WERI-Rb-1 (cell line): ENCODE results near the gene C1R.

Experiments used
- DNase-seq: peaks from one replicate; pipeline ENCODE4 v3.0.0-alpha.2; 2020
- H3K27ac ChIP-seq: fragments of 250-450 bp; sonication (Bioruptor Pico); 2 replicates; pipeline ENCODE4 v1.5.1; 2020; ENCODE audit warnings: mild to moderate bottlenecking, moderate library complexity
- H3K27me3 ChIP-seq: fragments of 250-450 bp; sonication (Bioruptor Pico); 2 replicates; pipeline ENCODE4 v1.5.1; 2021; ENCODE audit warnings: mild to moderate bottlenecking, low read depth, moderate library complexity; ENCODE audit not compliant: insufficient read depth, severe bottlenecking
- H3K36me3 ChIP-seq: fragments of 250-450 bp; sonication (Bioruptor Pico); 2 replicates; pipeline ENCODE4 v1.5.1; 2020; ENCODE audit warnings: mild to moderate bottlenecking, moderate library complexity
- H3K4me3 ChIP-seq: 2 replicates; pipeline ENCODE4 v1.5.1; 2011; ENCODE audit warnings: low read depth, mild to moderate bottlenecking, control low read depth, low read length
- H3K9me3 ChIP-seq: fragments of 250-450 bp; sonication (Bioruptor Pico); 2 replicates; pipeline ENCODE4 v1.5.1; 2021; ENCODE audit warnings: mild to moderate bottlenecking, moderate library complexity; ENCODE audit not compliant: severe bottlenecking
- TF ChIP-seq, protein P1 (sequence below): IDR thresholded peaks from 2 replicates; pipeline ENCODE4 v1.5.1; 2011; ENCODE audit warnings: low read depth, mild to moderate bottlenecking, control low read depth, inconsistent platforms, low read length

Gene C1R

DNA sequence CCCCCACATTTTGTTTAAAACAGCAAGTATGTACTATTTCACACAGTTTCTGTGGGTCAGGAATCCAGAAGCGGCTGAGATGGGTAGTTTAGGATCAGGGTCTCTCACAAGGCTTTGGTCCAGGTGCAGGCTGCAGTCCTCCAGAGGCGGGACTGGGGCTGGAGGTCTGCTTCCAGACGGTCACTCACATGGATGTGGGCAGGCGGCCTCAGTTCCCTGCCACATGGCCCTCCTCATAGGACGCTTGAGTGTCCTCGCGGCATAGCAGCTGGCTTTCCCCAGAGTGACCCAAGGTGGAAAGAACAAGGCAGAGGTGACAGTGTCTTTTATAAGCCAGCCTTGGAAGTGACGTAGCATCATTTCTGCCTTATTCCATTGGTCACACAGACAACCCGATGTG is 24.7 kb upstream of the C1R start:
- Histone ChIP-seq H3K36me3 (no peaks in the 10 kb centered on the region), H3K4me3 (no peak overlapping the region), H3K9me3 (no peaks in the 10 kb centered on the region), H3K27me3 (no peaks in the 10 kb centered on the region), H3K27ac (no peak overlapping the region)
- DNase-seq = no peak
- TF ChIP-seq, protein P1, sequence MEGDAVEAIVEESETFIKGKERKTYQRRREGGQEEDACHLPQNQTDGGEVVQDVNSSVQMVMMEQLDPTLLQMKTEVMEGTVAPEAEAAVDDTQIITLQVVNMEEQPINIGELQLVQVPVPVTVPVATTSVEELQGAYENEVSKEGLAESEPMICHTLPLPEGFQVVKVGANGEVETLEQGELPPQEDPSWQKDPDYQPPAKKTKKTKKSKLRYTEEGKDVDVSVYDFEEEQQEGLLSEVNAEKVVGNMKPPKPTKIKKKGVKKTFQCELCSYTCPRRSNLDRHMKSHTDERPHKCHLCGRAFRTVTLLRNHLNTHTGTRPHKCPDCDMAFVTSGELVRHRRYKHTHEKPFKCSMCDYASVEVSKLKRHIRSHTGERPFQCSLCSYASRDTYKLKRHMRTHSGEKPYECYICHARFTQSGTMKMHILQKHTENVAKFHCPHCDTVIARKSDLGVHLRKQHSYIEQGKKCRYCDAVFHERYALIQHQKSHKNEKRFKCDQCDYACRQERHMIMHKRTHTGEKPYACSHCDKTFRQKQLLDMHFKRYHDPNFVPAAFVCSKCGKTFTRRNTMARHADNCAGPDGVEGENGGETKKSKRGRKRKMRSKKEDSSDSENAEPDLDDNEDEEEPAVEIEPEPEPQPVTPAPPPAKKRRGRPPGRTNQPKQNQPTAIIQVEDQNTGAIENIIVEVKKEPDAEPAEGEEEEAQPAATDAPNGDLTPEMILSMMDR = no peak

GRCh38 chr12:7116196-7116595 is 24.0 kb upstream of the C1R start:
- Histone ChIP-seq H3K27me3 (no peaks in the 10 kb centered on the region), H3K4me3 (no peak overlapping the region), H3K36me3 (no peaks in the 10 kb centered on the region), H3K9me3 (no peaks in the 10 kb centered on the region), H3K27ac (no peak overlapping the region)
- TF ChIP-seq, protein P1 = no peak
- DNase-seq = no peak

GRCh38 chr12:7114851-7115250 is 22.6 kb upstream of the C1R start:
- TF ChIP-seq, protein P1 = no peak
- H3K27ac ChIP-seq = no peak overlapping the region
- no peaks in the 10 kb centered on the region for H3K27me3 ChIP-seq
- H3K36me3 ChIP-seq = no peaks in the 10 kb centered on the region
- no peak overlapping the region for H3K4me3 ChIP-seq
- H3K9me3 ChIP-seq = no peaks in the 10 kb centered on the region
- no peak for DNase-seq

- peak overlapping the region; percentile 82 for H3K27ac ChIP-seq
- no peaks in the 10 kb centered on the region for H3K27me3 ChIP-seq
- no peaks in the 10 kb centered on the region for H3K9me3 ChIP-seq
- no peaks in the 10 kb centered on the region for H3K36me3 ChIP-seq
- TF ChIP-seq, protein P1 = no peak
- no peak overlapping the region for H3K4me3 ChIP-seq
- no peak for DNase-seq
These were observed 21.8 kb upstream of the C1R start for GRCh38 chr12:7114008-7114407.

DNA sequence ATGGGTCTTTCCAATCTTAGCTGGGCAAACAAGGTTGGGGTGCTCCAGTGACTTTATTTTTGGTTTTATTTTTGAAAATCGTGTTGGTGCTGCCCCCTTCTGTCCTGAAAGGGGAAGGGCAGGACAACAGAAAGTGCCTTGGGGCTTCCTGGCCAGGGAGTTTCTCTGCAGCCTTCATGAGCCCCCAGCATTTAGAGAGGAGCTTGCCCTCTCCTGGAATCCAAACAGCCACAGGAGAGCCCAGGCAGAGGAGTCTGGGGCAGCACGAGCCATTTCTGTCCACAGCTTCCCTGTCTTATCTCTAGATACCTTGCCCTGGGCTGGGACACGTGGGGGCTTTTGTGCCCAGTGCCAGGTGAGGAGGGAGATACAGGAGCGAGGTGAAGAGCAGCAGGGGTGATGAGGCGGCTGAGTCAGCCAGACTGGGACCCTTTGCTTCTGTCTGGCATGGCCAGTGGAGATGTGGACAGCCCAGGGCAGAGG is 21.2 kb upstream of the C1R start:
- H3K27me3 ChIP-seq = no peaks in the 10 kb centered on the region
- H3K4me3 ChIP-seq = peak overlapping the region; percentile 5; the same call in 1 of the 2 replicates
- peak overlapping the region; percentile 82 for H3K27ac ChIP-seq
- TF ChIP-seq, protein P1 = peak; percentile 54
- DNase-seq = peak; percentile 39
- no peaks in the 10 kb centered on the region for H3K9me3 ChIP-seq
- no peaks in the 10 kb centered on the region for H3K36me3 ChIP-seq

DNA sequence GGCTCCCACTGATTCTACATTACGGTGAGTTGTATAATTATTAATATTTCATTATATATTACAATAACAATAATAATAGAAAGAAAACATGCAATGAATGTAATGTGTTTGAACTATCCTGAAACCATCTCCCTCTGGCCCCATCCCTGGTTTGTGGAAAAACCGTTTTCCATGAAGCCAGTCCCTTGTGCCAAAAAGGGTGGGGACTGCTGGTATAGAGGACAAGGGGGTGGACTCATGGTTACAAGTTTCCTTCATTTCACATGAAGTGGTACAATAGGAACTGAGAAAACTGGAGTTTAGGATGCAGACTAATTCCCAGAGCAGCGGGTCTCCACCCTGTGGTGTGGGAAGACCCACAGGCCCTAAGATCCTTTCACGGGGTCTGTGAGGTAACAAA is 19.8 kb upstream of the C1R start:
- TF ChIP-seq, protein P1 = no peak
- DNase-seq = no peak
- Histone ChIP-seq H3K36me3 (no peaks in the 10 kb centered on the region), H3K27me3 (no peaks in the 10 kb centered on the region), H3K27ac (peak overlapping the region; percentile 82; the same call in 1 of the 2 replicates), H3K4me3 (no peak overlapping the region), H3K9me3 (no peaks in the 10 kb centered on the region)
